ENCODE data around the gene KRTAP5-7. TPM values are rescaled to one million over a fixed set of nuclear protein-coding genes. Genes with fewer than 3 reads are reported as not detected.

The KRTAP5-7 gene
- total RNA-seq, 1 donor from 2014 or later = 0.25 TPM

GRCh38 chr11:71486320-71486719 lies 40.7 kb upstream of the KRTAP5-7 start:
- no peak overlapping the region for H3K4me3 Mint-ChIP-seq
- no peaks in the 10 kb centered on the region for H3K9me3 Mint-ChIP-seq
- no peak for DNase-seq (ENCODE audit: low spot score in 2 of 2, unreplicated experiment in 2 of 2)
- peaks cover 50% of the 10 kb centered on the region for H3K36me3 Mint-ChIP-seq
- H3K4me1 Mint-ChIP-seq = peaks cover 29% of the 10 kb centered on the region
- H3K27ac Mint-ChIP-seq = no peak overlapping the region
- TF ChIP-seq, protein P1, sequence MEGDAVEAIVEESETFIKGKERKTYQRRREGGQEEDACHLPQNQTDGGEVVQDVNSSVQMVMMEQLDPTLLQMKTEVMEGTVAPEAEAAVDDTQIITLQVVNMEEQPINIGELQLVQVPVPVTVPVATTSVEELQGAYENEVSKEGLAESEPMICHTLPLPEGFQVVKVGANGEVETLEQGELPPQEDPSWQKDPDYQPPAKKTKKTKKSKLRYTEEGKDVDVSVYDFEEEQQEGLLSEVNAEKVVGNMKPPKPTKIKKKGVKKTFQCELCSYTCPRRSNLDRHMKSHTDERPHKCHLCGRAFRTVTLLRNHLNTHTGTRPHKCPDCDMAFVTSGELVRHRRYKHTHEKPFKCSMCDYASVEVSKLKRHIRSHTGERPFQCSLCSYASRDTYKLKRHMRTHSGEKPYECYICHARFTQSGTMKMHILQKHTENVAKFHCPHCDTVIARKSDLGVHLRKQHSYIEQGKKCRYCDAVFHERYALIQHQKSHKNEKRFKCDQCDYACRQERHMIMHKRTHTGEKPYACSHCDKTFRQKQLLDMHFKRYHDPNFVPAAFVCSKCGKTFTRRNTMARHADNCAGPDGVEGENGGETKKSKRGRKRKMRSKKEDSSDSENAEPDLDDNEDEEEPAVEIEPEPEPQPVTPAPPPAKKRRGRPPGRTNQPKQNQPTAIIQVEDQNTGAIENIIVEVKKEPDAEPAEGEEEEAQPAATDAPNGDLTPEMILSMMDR (IDR thresholded peaks at IDR 0.05; ENCODE audit: unreplicated experiment) = no peak
- no peaks in the 10 kb centered on the region for H3K27me3 Mint-ChIP-seq (ENCODE audit: low read depth)

GRCh38 chr11:71488681-71489270 lies 38.3 kb upstream of the KRTAP5-7 start:
- DNase-seq (ENCODE audit: low spot score in 2 of 2, unreplicated experiment in 2 of 2) = no peak
- TF ChIP-seq, protein P1 (IDR thresholded peaks at IDR 0.05; ENCODE audit: unreplicated experiment) = no peak
- H3K27me3 Mint-ChIP-seq (ENCODE audit: low read depth) = no peaks in the 10 kb centered on the region
- peak overlapping the region; percentile 73 for H3K27ac Mint-ChIP-seq
- H3K36me3 Mint-ChIP-seq = peaks cover 44% of the 10 kb centered on the region
- peaks cover 23% of the 10 kb centered on the region for H3K4me1 Mint-ChIP-seq
- no peak overlapping the region for H3K4me3 Mint-ChIP-seq
- no peaks in the 10 kb centered on the region for H3K9me3 Mint-ChIP-seq

GRCh38 chr11:71489311-71490043 lies 37.6 kb upstream of the KRTAP5-7 start:
- TF ChIP-seq, protein P1 (IDR thresholded peaks at IDR 0.05; ENCODE audit: unreplicated experiment) = no peak
- Mint-ChIP-seq H3K27ac (no peak overlapping the region), H3K27me3 (ENCODE audit: low read depth) (no peaks in the 10 kb centered on the region), H3K4me1 (peaks cover 23% of the 10 kb centered on the region), H3K36me3 (peaks cover 39% of the 10 kb centered on the region), H3K4me3 (no peak overlapping the region), H3K9me3 (no peaks in the 10 kb centered on the region)
- DNase-seq (ENCODE audit: low spot score in 2 of 2, unreplicated experiment in 2 of 2) = no peak

DNA sequence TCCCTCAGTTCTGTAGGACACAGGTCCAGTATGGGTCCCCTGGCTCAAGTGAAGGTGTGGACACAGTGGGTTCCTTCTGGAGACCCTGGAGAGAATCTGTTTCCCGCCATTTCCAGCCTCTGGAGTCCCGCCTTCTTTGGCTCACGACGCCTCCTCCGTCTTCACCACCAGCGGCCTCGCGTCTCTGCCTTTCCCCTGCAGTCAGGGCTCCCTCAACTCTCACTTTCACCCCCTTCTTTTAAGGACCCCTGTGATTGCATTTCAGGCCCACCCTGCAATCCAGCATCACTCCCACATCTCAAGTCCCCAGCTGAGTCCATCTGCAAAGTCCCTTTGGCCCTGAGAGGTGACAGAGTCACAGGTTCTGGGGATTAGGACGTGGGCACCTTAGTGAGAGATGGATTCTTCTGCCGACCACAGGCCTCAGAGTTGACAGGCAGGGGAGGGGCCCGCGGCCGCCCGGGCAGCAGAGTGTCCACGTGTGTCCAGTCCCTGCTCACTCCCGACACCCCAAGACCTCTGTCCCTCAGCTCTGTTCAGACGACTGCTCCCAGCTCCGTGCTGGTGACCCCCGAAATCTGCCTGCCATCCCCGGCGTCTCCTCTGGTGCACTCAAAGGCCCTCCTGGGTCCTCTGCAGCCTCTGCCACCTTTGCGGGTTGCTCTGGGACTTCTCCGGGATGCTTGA lies 36.9 kb upstream of the KRTAP5-7 start:
- TF ChIP-seq, protein P1 (IDR thresholded peaks at IDR 0.05; ENCODE audit: unreplicated experiment) = no peak
- Mint-ChIP-seq H3K9me3 (no peaks in the 10 kb centered on the region), H3K36me3 (peaks cover 40% of the 10 kb centered on the region), H3K4me3 (no peak overlapping the region), H3K27me3 (ENCODE audit: low read depth) (no peaks in the 10 kb centered on the region), H3K27ac (no peak overlapping the region), H3K4me1 (peaks cover 23% of the 10 kb centered on the region)
- DNase-seq (ENCODE audit: low spot score in 2 of 2, unreplicated experiment in 2 of 2) = no peak

DNA sequence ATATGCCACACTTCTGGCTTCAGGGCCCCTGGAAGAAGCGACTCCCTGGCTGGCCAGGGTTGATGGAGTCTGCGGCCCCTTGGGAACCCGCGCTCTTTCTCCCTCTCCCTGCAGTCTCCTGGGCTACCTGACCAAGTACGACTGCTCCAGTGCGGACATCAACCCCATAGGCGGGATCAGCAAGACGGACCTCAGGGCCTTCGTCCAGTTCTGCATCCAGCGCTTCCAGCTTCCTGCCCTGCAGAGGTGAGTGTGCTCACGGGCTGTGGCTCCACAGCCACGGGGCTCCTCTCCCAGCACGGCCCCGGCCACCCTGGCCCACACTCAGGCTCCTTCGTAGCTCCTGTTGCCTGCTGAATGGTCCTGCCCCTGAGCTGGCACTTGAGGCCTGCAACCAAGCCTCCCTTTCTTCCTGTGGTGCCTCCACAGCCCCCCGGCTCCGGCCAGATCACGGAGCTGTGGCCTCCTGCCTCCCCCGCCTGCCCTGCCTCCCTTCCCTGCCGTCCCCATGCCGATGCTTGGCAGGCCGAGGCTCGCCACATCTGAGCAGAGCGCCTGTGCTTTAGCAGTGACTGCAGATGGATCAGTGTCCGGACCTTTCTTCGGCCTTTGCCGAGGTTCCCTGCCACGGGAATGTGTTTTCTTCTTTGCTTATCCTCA lies 36.2 kb upstream of the KRTAP5-7 start:
- Mint-ChIP-seq H3K4me3 (no peak overlapping the region), H3K27me3 (ENCODE audit: low read depth) (no peaks in the 10 kb centered on the region), H3K36me3 (peaks cover 40% of the 10 kb centered on the region), H3K9me3 (no peaks in the 10 kb centered on the region), H3K4me1 (peaks cover 23% of the 10 kb centered on the region), H3K27ac (no peak overlapping the region)
- DNase-seq (ENCODE audit: low spot score in 2 of 2, unreplicated experiment in 2 of 2) = peak in 1 of 2 experiments; percentile 35
- TF ChIP-seq, protein P1 (IDR thresholded peaks at IDR 0.05; ENCODE audit: unreplicated experiment) = no peak

Data from mesothelial cell of epicardium (in vitro differentiated cells).